GM19438 (cell line): ENCODE data around the gene PROB1.
A peak's percentile ranks its signal among the peaks of the same experiment; 100 is the strongest.
"Not testable (repeated sequence)": the region's sequence is repeated elsewhere in the genome, so short reads cannot be mapped to it uniquely, and the experiment has no call there.

ENCODE experiments used
- ATAC-seq: cut with Tn5 transposase; IDR thresholded peaks from one replicate; pipeline ENCODE4 v1.9.1; 2021; ENCODE audit warnings: low read depth; ENCODE audit not compliant: unreplicated experiment

The PROB1 gene

DNA sequence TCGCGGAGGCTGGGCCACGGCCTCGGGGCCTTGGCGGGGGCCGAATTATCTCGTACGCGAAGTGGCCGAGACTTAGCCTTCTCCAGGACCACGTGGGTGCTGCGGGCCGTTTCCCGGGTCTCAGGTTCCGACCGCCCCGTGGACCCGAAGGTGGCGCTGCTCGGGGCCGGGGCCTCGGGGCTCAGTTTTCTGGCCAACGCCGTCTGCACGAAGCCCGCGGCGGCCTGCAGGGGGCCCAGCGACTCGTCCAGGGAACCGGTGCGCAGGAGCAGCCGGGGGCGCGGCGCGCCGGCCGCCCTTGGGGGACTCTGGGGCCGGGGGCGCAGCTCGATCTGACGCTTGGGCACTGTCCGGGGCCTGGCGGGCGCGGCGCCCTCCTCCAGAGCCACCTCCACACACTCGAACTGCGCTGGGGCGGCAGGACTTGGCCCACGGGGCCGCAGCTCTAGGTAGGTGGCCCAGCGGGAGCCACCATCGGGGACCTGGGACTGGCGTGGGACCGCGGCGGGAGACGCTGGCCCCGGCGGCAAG is 716 bp downstream of the PROB1 start:
- no peak for ATAC-seq

DNA sequence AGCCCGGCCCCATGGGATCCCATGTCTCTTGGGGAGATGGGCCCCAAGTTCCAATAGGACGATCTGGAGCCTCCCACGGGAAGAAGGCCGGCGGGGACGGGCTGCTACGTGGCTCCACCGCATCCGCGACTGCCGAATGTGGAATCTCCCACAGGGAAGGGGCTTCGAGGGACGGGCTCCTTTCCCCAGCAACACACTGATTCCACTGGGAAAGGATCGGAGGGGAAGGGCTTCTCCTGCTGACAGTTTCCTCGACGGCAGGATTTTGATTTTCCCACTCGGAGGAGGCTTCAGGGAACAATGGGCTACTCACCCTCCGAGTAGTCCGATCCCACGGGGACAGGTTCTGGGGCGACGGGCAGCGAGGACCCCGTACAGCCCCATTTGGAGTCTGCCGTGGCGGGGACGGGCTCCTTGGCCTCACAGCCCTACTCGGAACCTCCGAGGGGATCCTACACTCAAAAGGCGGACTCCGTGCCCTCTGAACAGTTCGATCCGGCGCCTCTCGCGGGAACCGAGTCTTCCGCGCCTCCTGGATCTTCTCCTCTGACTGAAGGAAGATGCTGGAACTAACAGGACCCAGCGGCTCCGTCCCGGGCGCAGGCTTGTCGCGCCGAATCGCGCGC is 1.3 kb downstream of the PROB1 start:
- ATAC-seq = no peak

DNA sequence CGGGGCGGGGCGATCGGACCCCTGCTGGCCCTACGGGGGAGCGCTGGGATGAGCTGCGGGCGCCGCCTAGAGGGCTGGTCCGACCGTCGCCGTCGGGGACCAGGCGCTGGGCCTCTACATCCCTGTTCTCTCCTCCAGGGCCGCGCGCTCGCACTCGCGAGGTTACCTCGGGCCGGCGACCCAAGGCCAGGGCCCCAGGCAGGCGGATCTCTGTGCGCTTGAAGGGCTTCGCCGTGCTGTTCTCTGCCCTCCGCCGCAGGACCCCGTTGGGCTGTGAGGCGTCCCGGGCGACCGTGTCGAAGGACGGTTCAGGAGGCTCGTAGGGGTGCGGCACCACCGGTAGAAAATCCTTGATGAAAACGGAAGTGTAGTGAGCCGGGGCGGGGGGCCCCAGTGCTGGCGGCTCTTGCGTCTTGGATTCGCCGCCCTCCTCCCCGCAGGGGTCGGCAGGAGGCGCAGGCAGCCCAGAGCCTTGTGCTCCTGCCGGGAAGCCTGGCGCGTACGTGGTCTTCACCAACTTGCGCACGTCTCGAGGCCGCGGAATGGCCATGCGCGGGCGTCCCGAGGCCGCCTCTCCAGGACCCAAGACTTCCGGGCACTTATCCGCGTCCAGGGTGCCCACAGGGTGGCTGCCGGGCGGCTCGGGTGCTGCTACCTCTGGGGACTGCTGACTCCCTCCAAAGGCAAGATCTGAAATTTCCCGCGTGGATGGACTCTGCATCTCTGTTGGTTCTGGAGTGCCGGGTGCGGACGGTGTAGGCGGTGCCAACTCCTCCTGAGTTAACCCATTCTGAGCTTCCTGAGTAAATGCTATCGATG is 2.0 kb downstream of the PROB1 start:
- ATAC-seq = peak; percentile 36

DNA sequence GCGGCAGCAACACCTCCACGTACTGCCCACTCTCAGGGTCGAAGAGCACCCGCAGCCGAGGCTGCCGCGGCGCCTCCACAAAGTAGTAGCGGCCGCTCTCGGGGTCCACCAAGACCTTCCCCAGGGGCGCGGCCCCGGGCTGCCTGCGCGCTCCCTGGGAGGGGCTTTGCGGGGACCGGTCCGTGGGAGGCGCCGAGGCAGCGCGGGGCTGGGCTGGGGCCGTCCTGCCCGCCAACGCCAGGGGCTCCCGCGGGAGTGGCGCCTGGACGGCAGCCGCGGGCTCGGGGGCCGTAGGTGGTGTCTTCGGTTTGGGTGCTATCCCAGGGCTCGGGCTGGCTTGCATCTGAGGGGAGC is 2.6 kb downstream of the PROB1 start:
- no peak for ATAC-seq

DNA sequence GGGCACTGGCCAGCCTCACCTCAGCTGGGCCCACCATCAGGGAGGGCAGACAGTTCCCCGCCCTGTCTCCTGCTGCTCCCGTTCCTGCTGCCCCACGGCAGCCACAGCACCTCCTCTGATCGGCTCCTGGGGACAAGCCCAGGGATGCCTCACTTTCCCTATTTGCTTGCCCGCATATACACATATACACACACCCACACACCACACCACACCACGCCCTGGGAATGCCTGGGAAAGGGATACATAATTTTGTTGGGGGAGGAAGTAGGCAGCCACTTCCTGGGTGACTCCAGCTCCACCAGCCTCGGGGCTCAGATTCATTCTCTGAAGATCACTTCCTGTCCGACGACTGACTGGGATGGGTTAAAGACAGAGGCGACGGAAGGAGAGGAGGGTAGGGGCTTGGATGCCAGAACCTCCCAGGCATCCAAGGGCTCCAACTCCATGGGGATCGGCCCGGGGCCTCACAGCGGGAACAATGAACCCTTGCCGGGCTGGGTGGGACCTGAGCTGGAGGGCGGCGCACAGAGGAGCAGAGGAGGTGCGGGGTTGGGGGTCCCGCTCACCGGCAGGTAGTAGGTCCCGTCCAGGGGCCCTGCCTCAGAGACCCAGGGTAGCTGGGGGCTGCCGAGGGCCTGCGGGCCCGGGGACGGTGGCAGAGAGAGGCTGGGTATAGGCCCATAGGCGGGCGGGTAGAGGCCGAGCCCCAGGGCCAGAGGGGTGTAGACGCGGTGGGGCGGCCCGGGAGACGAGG is 3.2 kb downstream of the PROB1 start:
- ATAC-seq = no peak

DNA sequence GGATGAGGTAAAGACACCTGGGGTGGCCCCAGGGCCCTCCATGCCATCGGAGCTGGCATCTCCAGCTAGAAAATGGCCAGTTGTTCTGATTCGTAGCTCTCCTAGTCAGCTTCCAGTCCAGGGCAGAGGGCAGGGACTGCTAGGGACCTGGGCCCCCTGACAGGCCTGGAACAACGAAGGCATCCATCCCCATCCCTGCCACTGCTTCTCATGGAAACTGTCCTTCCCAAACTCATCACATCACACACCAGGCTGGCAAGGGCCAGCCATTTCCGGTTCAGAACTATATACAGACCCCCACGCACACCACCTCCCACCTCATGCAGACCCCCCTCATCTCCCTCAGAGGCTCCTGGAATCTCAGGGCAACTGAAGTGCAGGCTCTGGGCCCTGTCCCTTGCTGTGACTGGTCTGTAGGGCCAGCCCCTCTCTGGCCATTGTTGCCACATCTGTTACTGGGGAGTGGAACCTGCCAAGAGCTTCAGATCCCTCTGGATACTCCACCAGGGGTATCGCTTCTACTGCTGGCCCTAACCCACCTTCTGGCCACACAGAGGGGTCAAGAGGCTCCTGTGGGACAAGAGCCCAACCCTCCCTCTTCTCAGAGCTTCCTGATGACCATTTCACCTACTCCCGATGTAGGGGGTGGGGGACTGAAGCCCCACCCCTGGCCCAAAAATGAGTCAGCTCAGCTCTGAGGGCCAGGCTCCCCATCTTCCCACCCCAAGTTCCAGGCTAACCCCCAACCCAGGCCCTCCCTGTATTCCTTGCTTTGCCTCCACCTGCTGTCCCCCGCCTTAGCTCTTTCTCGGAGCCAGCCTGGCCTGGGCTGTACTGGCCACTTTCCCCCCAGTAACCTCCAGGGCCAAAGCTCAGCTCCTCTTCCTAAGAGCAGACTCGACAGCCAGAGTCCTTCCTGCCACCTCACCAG is 4.0 kb downstream of the PROB1 start:
- no peak for ATAC-seq

DNA sequence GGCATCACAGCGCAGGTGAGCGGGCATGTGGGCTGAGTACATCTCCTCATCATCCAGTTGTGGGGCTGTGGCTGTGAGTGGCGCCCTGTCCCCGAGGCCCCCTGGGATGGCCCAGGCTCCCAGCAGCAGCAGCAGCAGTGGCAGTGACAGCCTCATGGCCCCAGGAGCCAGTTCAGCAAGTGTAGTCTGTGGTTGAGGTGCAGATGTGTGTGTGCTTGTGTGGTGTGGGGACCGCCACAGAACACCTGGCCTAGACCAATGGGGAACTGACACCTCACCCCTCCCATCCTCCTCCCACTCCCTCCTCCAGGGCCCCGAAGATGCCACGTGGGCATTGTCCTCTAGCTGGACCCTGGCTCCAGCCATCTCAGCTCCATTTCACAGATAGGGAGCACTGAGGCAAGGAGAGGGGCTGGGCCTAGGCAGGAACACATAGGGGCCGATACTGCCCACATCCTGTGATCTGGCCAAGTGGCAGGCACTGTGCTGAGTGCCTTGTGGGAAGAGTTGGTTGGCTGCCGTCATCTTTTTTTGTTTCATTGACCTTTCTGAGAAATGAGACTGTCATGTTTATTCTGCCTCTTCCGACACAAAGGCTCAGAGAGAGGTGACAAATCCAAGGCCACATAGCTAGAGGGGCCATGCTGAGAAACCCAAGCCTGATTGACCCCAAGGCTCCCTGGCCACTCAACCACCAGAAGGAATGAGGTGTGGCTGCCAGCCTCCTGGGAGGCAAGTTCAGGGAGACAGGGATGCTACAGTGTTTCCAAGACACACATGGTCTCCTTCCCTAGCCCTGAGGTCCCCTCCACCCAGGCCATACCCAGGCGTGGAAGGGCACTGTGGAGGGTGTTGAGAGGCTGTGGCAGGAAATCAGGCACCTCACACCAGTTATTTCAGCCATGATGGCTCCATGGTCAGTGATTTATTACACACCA is 4.9 kb downstream of the PROB1 start, which contains the start of gene MZB1:
Gene MZB1 (minus strand): TSS at position 213 of the 938 bp plus-strand sequence. CDS start 57 bp downstream, at position 156.
- peak; percentile 25 for ATAC-seq

DNA sequence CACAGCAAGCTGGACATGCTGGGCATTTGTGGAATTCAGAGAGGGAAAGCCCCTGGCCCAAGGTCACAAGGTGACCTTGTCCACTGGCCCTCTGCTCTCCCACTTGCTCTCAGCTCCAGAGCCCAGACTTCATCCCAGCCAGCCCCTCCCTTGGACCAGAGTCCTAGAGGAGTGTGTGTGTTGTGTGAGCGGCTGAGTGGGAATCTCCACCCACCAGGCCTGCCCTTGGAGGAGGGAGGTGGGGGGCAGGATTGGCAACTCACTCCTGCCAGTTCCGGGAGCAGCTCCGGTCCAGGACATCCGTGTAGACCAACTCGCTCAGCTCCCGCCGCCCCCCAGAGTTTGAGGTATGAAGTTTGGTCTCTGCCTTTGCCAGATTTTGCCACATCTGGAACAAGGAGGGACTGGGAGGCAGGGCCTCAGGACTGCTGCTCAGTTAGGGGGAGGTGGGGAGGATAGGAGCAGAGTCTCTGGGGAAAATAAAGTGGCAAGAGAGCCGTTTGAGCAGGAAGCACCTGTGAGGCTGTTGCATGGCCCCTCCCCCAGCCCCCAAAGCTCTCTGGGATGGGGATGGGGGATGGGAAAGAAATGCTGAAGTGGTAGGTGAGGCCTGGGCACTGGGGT is 6.6 kb downstream of the PROB1 start:
- no peak for ATAC-seq

DNA sequence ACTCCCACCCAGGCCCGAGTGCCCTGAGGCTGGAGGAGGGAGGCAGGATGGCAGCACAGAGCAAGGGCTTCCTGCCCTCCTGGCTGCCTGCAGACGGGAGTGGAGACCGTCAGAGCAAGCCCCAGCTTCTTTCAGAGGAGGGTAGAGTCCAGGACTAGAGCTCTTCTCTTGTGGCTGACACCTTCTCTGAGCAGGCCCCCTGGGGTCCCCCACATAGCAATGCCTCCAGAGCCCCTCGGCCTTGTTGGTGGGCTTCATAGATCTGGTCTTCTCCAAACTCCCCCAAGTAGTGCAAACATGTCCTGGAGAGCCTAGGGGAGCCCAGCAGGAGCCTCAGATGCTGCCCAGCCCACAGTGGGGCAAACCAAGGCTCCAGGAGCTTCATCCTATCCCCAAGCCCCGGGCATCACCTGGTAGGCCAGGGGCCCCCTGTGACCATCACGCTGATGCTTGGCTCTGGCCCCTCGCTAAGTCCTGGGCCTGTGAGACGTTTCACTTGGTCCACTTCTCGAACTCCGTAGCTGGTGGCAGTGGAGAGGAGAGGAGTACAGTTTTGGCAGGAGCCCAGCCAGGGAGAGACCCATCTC is 7.2 kb downstream of the PROB1 start:
- no peak for ATAC-seq

DNA sequence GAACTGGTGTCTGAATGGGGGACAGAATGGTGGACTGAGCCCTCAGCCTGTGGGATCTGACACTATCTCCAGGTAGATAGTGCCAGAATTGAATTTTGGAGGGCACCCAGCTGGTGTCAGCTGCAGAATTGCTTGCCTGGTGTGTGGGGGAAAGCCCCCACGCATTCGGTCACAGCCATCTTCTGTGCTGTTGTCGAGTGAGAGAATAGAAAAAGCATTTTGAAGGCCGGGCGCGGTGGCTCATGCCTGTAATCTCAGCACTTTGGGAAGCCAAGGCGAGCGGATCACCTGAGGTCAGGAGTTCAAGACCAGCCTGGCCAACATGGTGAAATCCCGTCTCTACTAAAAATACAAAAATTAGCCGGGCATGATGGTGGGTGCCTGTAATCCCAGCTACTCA is 7.9 kb downstream of the PROB1 start:
- not testable (repeated sequence) for ATAC-seq

DNA sequence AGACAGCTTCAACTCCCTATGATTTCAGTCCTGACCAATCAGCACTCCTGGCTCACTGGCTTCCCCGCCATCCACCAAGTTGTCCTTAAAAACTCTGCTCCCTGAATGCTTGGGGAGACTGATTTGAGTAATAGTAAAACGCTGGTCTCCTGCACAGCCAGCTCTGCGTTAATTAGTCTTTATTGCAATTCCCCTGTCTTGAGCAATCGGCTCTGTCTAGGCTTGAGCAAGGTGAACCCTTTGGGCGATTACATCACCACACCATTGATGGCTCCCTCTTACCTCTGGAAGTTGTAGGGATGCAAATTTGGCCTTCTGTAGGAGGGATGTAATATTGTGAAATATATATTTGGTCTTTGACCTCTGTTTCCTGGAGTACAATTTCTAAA is 8.9 kb downstream of the PROB1 start:
- ATAC-seq = no peak

DNA sequence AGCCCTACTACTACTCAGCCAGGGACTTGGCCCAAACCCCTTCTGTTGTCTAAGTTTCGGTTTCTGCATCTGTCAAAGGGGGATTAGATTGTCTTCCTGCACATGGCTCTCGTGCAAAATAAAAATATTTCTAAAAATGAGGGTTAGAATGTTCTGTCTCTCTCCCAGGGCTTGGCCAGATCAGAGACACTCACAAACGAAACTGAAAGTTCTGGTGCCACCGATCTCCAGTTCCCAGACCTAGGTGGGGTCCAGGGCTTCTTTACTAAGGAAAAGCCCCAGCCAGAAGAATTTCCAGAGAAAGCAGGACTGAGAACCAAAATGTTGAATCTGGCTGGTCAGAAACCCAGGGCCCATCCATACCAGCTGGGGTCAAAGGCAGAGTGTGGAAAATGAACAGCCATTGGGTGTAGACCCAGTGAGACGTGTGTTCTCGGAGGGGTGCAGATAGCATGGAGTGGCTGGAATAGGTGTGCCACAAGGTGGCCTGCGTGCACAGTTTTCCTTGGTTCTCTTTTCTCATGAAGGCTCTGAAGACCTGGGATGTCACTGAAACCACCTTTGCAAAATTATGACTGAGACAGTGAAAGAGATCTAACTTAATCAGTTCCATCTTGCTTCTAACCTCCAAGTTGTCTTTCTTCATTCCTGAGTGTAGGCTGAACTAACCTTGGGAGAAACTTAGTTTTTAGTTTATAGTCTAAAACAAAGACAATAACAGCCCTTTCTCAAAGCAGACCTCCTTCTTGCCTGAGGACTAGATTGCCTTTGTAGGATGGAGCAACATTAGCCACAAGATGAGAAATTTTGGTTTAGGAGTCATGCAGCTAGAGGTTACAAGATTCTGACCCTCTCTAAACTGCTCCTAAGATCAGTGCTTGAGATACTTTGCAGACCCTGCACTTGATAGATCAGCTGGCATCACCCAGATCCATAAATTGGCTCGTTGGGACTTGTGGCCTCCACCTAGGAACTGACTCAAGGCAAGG is 9.5 kb downstream of the PROB1 start:
- ATAC-seq = peak; percentile 25

DNA sequence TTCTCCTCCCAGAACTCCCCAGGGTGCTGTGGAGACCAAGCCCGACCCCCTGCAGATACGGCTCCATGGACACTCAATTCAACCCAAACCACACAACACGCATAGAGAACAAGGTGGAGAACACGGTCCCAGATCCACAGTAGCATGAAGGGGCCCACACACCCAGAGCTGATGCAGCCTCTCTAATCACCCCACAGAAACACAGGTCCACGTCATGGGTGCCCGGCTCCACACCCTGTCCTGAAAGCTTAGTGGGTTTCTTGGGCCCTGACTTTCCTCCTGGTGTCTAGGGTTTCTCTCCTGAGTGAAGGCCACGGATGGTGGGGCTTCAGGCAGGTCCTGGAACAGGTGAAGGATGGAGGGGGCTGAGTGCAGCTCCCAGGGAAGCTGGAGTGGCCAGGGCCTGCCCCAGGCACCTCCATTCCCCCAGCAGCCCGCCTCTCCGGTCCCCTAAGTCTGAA is 10.3 kb downstream of the PROB1 start:
- no peak for ATAC-seq

DNA sequence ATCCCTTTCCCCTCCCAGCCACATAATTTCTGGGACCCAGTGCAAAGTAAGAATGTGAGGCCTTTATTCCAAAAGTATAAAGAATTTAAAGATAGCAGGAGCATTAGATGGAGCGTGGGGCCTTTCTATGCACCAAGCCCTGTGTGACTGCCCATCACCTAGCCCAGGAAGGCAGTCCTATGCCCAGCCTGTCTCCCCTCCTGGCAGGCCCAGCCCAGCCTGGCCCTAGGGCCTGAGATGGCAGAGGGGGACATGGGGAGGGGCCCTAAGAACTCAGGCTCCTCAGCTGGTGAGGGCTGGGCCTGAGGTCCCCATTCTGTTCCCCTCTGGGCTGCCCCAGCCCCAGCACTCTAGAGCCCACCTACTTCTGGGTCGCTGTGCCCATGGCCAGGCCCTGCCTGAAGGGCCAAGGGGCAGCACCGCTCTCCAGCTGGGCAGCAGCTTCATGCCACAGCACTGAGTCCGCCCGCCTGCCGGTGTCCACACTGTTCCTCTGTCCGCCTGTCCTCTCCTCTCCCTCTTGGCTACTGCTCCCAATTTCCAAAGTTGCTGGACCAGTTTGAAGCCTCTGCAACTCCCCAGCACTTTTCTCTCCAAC is 10.8 kb downstream of the PROB1 start:
- no peak for ATAC-seq

DNA sequence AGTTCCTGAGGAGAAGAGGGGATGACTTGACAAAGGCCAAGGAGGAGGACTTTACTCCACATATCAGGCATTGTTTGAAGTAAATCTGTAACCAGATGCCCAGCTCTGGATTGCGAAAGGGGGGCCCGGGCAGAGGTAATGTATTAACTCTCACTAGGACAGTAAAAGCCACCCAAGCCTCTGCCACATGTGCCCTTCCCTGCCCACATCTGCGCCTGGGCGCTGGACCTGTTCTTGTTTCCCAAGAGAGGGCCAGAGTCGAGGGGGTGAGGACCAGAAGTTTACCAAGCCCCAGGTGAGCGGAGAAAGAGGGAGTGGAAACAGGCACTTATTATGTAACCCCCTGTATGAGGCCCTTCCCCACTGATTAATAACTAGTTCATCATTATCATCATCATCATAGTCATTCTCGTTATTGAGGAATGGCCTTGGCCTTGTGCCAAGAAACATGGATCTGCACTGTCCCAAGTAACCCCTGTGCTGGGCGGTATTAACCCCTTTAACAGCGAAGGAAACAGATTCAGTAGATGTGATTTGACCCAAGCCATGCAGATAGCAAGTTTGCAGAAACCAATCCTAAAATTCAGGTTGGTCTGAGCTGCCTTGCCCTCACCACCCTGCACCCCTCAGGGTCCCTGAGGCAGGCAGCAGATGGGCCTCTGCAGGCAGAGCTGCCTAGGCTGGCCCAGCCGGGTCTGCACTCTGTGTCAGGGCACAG is 11.5 kb downstream of the PROB1 start, which contains the start of gene SLC23A1:
Gene SLC23A1 (minus strand): TSS at position 23 of the 718 bp plus-strand sequence. CDS start 44 bp downstream, outside the sequence.
- no peak for ATAC-seq

DNA sequence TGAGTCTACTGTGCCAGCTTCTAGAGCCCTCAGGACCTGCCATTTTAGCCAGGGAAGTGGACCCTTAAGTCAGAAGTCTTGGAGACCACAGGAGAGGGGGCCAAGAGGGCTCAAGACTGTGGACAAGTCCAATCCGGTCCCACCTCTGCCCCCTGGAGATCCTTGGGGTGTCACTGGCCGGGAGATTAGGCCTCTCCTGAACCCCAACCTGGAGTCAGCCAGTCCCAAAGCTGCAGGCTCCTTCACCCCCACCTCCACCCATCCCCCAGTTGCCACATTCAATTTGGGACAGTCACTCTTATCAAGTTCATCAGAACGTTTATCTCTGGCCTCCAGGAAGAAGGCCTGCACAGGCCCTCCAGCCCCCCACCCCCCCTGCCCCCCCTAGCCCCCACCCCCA is 12.1 kb downstream of the PROB1 start:
- no peak for ATAC-seq
